Activated CD8-positive, alpha-beta memory T cell treated with anti-CD3 and anti-CD28 coated beads for 48 hours (primary cell): ENCODE measurements around the gene THAP11.
A peak's percentile ranks its signal among the peaks of the same experiment; 100 is the strongest.

ENCODE experiments used
- DNase-seq, 3 experiments: peaks; one replicate each; pipeline ENCODE4 v3.0.0-alpha.2; 2020; ENCODE audit warnings: low read depth in 2 of 3, low spot score in 2 of 3

The THAP11 gene

GRCh38 chr16:67883146-67883871 lies 41.2 kb downstream of the THAP11 start:
- DNase-seq, result no peak

GRCh38 chr16:67883872-67884261 lies 41.7 kb downstream of the THAP11 start:
- DNase-seq, result peak; percentile 35 to 58 (median 40)

- DNase-seq, result no peak
Observed at GRCh38 chr16:67884684-67885083, 42.6 kb downstream of the THAP11 start, which contains the start of gene NRN1L. TSS of gene NRN1L (plus strand) at chr16:67884885. CDS start at chr16:67884904, 19 bp downstream.

- no peak for DNase-seq
Observed at GRCh38 chr16:67885545-67885944, 43.4 kb downstream of the THAP11 start.

DNA sequence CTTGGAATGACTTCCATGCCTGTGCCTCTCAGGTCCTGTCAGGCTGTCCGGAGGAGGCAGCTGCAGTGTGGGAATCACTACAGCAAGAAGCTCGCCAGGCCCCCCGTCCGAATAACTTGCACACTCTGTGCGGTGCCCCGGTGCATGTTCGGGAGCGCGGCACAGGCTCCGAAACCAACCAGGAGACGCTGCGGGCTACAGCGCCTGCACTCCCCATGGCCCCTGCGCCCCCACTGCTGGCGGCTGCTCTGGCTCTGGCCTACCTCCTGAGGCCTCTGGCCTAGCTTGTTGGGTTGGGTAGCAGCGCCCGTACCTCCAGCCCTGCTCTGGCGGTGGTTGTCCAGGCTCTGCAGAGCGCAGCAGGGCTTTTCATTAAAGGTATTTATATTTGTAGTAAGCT lies 43.9 kb downstream of the THAP11 start:
- no peak for DNase-seq

DNA sequence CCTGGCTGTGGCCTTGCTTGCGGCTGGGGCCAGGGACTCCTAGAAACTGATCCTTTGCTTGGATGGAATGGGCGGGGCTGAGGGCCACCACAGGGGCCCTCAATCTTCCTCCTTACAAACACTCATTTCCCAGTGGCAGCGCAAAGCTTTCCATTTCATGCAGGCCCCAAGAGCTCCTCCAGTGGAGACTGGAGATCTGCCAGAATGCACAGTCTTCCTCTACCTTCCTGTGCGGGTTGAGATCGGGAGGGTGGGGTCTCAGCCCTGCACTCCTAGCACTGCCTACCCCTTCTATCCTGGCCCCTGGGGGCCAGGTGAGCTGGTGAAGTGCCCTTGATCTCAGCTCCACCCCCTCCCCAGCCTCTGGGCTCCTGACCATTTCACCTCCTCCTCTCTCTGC lies 44.3 kb downstream of the THAP11 start:
- DNase-seq, result no peak

GRCh38 chr16:67888331-67888730 lies 46.2 kb downstream of the THAP11 start:
- no peak for DNase-seq

GRCh38 chr16:67892375-67892774 lies 50.3 kb downstream of the THAP11 start:
- no peak for DNase-seq

DNA sequence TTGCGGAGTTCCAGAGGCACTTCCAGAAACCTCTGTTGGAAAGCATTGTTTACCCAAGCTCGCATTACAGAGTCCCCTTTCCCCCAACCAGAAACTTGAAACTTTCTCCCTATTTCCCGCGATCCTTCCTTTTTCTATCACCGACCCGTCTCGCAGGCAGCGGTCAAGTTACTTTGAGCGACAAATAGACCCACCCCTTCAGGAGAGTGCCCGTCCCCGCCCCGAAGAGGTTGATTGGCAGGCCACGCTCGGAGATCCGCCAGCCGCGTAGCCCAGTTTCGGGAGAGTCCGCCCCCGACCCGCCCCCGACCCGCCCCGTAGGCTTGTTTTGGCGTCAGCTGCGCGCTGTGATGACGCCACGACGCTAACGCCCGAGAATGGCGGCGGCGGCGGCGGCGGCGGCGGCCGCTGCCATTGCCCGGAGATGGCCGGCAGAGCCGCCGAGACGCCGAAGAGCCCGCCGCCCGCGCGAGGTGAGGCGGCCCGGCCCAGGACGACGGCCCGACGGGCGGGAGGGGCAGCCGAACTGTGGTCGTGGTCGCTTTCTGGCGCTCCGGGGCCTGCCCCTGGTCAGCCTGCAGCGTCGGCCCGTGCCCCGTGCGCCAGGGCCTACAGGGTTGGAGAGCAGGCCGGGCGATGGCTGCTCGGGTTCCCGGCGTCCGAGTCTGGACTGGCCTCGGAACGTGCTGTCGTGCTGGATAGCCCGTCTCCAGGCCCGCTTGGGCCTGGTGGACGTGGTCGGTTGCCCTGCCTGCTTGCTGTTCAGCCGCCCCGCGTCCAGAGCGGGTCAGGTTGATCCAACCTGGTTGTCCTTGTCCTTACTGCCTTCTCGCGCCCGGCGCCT lies 51.0 kb downstream of the THAP11 start, which contains the start of gene PSKH1:
Gene PSKH1, plus strand, starts transcription at position 356 of the 844 bp plus-strand sequence. CDS start 15,496 bp downstream, outside the sequence.
- peak; percentile 70 to 89 (median 89) for DNase-seq
